GM19395 (cell line): ENCODE measurements around the gene SLC35B2.
"Not testable (repeated sequence)": the region's sequence is repeated elsewhere in the genome, so short reads cannot be mapped to it uniquely, and the experiment has no call there.

Source experiments
- ATAC-seq: cut with Tn5 transposase; IDR thresholded peaks from one replicate; pipeline ENCODE4 v1.9.1; 2021; ENCODE audit warnings: mild to moderate bottlenecking, moderate library complexity; ENCODE audit not compliant: unreplicated experiment

SLC35B2 gene

GRCh38 chr6:44237021-44237812, 20.1 kb downstream of the SLC35B2 start:
- ATAC-seq: peak; percentile 63

- no peak for ATAC-seq
Observed at GRCh38 chr6:44235891-44236516, 21.3 kb downstream of the SLC35B2 start.

GRCh38 chr6:44235269-44235668, 22.1 kb downstream of the SLC35B2 start:
- ATAC-seq: no peak

- no peak for ATAC-seq
Observed at GRCh38 chr6:44234101-44235025, 23.0 kb downstream of the SLC35B2 start.

- ATAC-seq: no peak
Observed at GRCh38 chr6:44233567-44234100, 23.7 kb downstream of the SLC35B2 start.

- ATAC-seq: no peak
Observed at GRCh38 chr6:44232676-44233566, 24.4 kb downstream of the SLC35B2 start.

- ATAC-seq: not testable (repeated sequence)
Observed at GRCh38 chr6:44231426-44231825, 25.9 kb downstream of the SLC35B2 start.

- no peak for ATAC-seq
Observed at GRCh38 chr6:44230034-44230675, 27.2 kb downstream of the SLC35B2 start.

GRCh38 chr6:44229376-44230033, 27.8 kb downstream of the SLC35B2 start:
- no peak for ATAC-seq

GRCh38 chr6:44228836-44229235, 28.5 kb downstream of the SLC35B2 start:
- ATAC-seq: no peak

GRCh38 chr6:44228433-44228832, 28.9 kb downstream of the SLC35B2 start:
- ATAC-seq: no peak

GRCh38 chr6:44228031-44228430, 29.3 kb downstream of the SLC35B2 start:
- ATAC-seq: no peak

- no peak for ATAC-seq
Observed at GRCh38 chr6:44227148-44227793, 30.1 kb downstream of the SLC35B2 start.

- no peak for ATAC-seq
Observed at GRCh38 chr6:44226368-44227147, 30.8 kb downstream of the SLC35B2 start.

GRCh38 chr6:44225579-44226325, 31.6 kb downstream of the SLC35B2 start:
- ATAC-seq: no peak

GRCh38 chr6:44224965-44225305, 32.4 kb downstream of the SLC35B2 start:
- no peak for ATAC-seq
